Ascending aorta (tissue), 2 donors: ENCODE data around the gene MST1. TPM values are rescaled to one million over a fixed set of nuclear protein-coding genes. Genes with fewer than 3 reads are reported as not detected.
A peak's percentile ranks its signal among the peaks of the same experiment; 100 is the strongest.

ENCODE experiments used
- DNase-seq, 2 donors: peaks; one replicate each; pipeline ENCODE4 v3.0.0-alpha.2; 2019; ENCODE audit warnings: low spot score in 2 of 2
- H3K27ac ChIP-seq, 2 donors: fragments of 200-600 bp; sonication (generic); one replicate each; pipeline ENCODE4 v1.5.1; 2016 to 2017; ENCODE audit warnings: mild to moderate bottlenecking in 1 of 2
- H3K27me3 ChIP-seq: fragments of 200-600 bp; sonication (generic); one replicate; pipeline ENCODE4 v1.5.1; 2017
- H3K36me3 ChIP-seq, 2 donors: fragments of 200-600 bp; sonication (generic); one replicate each; pipeline ENCODE4 v1.5.1; 2016
- H3K4me1 ChIP-seq, 2 donors: fragments of 200-600 bp; sonication (generic); one replicate each; pipeline ENCODE4 v1.5.1; 2016 to 2017; ENCODE audit warnings: mild to moderate bottlenecking in 1 of 2
- H3K4me3 ChIP-seq, 2 donors: fragments of 200-600 bp; sonication (generic); one replicate each; pipeline ENCODE4 v1.5.1; 2016 to 2017; ENCODE audit warnings: mild to moderate bottlenecking in 1 of 2
- H3K9me3 ChIP-seq, 2 donors: fragments of 200-600 bp; sonication (generic); one replicate each; pipeline ENCODE4 v1.5.1; 2016
- intact Hi-C: fragments of 100-400 bp; cut with DNase I; formaldehyde crosslinking; loops from one replicate; pipeline ENCODE4 v1.15.1; 2023
- total RNA-seq: library from RNA; depleted of rRNA; stranded (reverse); fragments of >200 nt; gene quantifications from one replicate; pipeline ENCODE4 v1.1.0, GENCODE V29; 2016
- TF ChIP-seq, protein P1 (sequence below), 3 experiments: fragments of 200-600 bp in 2 of 3; fragments of 450-650 bp in 1 of 3; sonication (generic) in 2 of 3; IDR thresholded peaks; one replicate each; pipeline ENCODE4 v1.5.1; 2016 to 2019; ENCODE audit warnings: antibody characterized with exemption in 3 of 3, mild to moderate bottlenecking in 1 of 3, moderate library complexity in 1 of 3

Gene MST1
- total RNA-seq, 1 donor from 2014 or later = 12.6 TPM

DNA sequence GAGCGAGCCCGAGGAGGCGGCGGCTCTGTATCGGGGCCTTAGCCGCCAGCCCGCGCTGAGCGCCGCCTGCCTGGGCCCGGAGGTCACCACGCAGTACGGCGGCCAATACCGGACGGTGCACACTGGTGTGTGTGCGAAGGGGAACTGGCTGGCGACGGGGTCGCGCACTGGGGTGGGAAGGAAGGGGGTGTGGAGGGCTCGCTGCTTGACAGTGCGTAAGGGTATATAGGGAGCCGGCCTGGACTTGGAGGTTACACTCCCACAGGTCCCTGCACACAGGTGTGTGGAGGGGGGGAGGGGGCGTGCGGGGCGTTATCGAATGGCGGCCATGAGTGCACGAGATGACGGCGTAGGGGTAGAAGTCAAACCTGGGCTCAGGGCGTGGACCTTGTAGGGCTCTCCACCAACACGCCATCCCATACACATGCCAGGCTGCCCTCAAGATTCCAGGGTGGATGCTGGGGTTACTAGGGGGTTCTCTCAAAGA, 14.7 kb downstream of the MST1 start:
- H3K4me3 ChIP-seq = peak overlapping the region; percentile 78
- H3K36me3 ChIP-seq = peaks cover 34 to 42% of the 10 kb centered on the region in 2 donors
- intact Hi-C loops = loop anchor here (1.0 kb wide), 3 partner anchors 50 to 135 kb away; partner anchors contain the start of gene BSN
- DNase-seq = peak in 1 of 2 donors; percentile 71
- TF ChIP-seq, protein P1, sequence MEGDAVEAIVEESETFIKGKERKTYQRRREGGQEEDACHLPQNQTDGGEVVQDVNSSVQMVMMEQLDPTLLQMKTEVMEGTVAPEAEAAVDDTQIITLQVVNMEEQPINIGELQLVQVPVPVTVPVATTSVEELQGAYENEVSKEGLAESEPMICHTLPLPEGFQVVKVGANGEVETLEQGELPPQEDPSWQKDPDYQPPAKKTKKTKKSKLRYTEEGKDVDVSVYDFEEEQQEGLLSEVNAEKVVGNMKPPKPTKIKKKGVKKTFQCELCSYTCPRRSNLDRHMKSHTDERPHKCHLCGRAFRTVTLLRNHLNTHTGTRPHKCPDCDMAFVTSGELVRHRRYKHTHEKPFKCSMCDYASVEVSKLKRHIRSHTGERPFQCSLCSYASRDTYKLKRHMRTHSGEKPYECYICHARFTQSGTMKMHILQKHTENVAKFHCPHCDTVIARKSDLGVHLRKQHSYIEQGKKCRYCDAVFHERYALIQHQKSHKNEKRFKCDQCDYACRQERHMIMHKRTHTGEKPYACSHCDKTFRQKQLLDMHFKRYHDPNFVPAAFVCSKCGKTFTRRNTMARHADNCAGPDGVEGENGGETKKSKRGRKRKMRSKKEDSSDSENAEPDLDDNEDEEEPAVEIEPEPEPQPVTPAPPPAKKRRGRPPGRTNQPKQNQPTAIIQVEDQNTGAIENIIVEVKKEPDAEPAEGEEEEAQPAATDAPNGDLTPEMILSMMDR (IDR thresholded peaks at IDR 0.05) = peak in 1 of 3 experiments; percentile 7
- H3K4me1 ChIP-seq = peaks cover 0 to 17% of the 10 kb centered on the region in 2 donors
- no peaks in the 10 kb centered on the region for H3K9me3 ChIP-seq
- peak overlapping the region; percentile 93 to 95 for H3K27ac ChIP-seq
- no peaks in the 10 kb centered on the region for H3K27me3 ChIP-seq

DNA sequence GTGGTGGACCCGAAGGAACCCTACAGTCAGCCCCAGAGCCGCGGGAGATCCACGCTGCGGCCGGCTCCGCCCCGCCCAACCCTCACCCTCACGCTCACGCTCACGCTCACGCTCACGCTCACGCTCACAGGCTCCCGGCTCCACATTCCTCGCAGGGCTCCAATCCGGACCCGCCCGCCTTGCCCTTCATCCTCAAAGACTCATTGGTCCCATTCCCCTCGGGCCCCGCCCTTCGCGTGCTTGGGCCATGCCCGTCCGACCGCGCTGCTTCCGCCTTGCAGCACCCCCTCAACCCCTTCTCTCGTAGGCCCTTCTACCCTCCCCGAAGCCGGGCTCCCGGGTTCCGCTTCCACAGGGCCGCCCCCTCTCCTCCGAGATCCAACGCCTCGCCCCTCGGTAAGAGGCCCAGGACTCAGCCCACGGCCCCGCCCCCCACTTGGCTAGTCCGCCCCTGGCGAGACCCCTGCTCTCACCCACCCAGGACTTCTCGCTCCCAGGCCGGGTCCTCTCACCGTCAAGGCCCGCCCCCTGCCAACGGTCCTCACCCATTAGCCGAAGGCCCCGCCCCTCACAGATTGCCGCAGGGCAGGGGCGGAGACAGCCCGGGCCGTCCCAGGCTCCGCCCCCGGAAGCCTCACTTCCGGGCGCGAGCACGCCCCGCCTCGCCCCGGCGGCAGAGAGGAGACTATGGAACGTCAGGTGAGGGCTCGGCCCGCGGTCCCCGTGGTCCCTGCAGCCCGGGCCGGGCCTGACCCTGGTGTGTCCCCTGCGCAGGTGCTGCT, 15.4 kb downstream of the MST1 start, which contains the start of gene APEH:
APEH (plus strand) TSS at position 637 of the 782 bp plus-strand sequence; CDS start at position 688, 51 bp downstream.
- TF ChIP-seq, protein P1 (IDR thresholded peaks at IDR 0.05) = no peak
- Histone ChIP-seq H3K9me3 (no peaks in the 10 kb centered on the region), H3K27me3 (no peaks in the 10 kb centered on the region), H3K4me3 (peak within 1 kb of the TSS; percentile 78), H3K27ac (peak within 1 kb of the TSS; percentile 93 to 95), H3K4me1 (peaks cover 0 to 17% of the 10 kb centered on the region in 2 donors), H3K36me3 (peaks cover 29 to 35% of the 10 kb centered on the region in 2 donors)
- peak; percentile 91 to 98 for DNase-seq
- intact Hi-C loops = loop anchor here (1.0 kb wide), 3 partner anchors 50 to 135 kb away; partner anchors contain the start of gene BSN

DNA sequence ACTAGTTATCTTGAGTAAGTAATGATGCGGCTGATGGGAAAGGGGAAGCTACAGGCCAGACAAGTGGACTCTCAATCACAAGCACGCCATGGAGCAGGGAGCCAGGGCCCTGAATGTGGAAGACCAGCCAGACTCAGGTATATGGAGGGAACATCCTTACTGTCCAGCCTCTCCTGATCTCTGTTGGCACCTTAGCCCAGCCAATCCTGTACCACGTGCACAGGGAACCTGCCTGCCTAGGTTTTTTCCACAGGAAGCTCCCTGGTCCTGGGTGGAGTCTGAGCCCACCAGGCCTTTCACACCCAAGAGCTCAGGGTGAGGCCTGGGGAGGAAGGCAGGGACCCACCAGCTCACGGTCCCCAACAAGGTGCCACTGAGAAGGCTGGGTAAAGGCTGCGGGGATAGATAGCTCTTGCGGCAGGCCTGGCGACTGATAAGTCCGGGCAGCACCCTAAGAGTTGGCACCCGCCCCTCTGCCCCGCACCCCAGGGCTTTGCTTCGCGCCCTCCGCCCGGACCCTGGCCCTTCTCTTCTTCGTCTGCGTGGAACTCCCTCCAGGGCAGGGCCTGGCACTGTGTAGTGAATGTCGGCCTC, 16.1 kb downstream of the MST1 start:
- no peak for DNase-seq
- TF ChIP-seq, protein P1 (IDR thresholded peaks at IDR 0.05) = no peak
- intact Hi-C loops = no loop called here
- Histone ChIP-seq H3K4me1 (peaks cover 0 to 17% of the 10 kb centered on the region in 2 donors), H3K9me3 (no peaks in the 10 kb centered on the region), H3K36me3 (peaks cover 22 to 29% of the 10 kb centered on the region in 2 donors), H3K4me3 (peak overlapping the region; percentile 78), H3K27ac (peak overlapping the region; percentile 93 to 95), H3K27me3 (no peaks in the 10 kb centered on the region)

DNA sequence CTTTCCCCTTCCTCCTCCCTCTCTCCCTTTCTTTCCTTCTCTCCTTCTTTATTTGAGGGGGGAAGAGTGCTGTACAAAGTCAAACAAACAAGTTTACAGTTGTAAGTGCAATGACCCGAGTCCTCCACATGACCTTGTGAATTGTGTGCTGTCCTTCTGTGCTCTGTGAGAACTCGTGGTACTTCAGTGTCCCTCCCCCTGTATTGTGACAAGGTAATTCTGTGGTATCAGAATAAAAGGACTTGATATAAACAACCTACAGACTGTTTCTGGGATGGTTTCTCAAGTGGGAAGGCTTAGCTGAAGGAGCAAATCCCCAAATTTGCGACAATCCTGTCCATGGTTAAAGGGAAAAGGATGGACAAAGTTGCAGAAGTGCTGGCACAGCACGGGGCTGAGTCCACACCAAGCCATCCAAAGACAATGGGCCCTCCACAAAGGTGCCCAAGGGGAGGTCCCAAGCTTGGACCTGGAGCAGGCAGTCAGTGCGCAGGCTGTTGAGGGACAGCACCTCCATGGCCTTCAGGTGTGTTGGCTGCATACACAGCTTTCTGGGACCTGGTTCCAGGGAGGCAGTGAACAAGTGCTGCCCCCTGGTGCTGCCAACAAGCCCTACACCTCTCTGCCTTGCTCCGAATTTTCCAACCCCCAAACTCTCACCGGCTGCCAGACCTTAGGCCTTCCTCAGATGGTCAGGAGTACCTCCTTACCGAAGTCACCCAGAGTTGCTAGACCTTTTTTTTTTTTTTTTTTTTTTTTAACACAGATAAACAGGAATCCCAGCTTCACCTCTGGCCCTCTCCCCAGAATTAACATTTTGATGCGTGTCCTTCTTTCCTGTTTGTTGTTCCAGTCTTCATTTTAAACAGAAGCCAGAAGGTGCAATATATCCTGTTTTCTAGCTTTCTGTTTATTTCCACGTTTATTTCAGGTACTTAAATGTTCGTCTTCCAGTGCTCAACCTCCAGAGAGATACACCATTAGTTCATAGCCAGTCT, 17.7 kb downstream of the MST1 start:
- peaks cover 8 to 12% of the 10 kb centered on the region in 2 donors for H3K36me3 ChIP-seq
- no peak for DNase-seq
- TF ChIP-seq, protein P1 (IDR thresholded peaks at IDR 0.05) = peak; percentile 64 to 81 (median 75)
- no peak overlapping the region for H3K4me3 ChIP-seq
- H3K4me1 ChIP-seq = peaks cover 0 to 17% of the 10 kb centered on the region in 2 donors
- intact Hi-C loops = loop anchor here (2.0 kb wide), 1 partner anchor 133 kb away; no protein-coding TSS in a partner anchor
- no peak overlapping the region for H3K27ac ChIP-seq
- H3K27me3 ChIP-seq = no peaks in the 10 kb centered on the region
- H3K9me3 ChIP-seq = no peaks in the 10 kb centered on the region

DNA sequence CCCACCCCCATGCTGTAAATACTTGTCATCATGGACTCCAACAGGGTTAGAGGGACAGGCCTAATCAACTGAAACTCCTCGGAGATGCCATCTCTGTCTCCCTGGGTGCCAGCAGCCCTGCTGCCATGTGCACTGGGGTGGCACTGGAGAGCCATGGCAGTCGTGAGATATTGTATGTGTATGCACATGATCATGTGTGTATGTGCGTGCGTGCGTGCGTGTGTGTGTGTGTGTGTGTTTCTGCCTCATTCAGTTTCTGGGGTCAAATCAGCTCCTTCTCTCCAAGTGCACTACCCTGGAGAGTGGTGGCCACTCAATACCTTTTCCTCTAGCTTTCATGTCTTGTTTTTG, 18.4 kb downstream of the MST1 start:
- Histone ChIP-seq H3K27me3 (no peaks in the 10 kb centered on the region), H3K9me3 (no peaks in the 10 kb centered on the region), H3K27ac (no peak overlapping the region), H3K36me3 (peaks cover 1 to 6% of the 10 kb centered on the region in 2 donors), H3K4me1 (peaks cover 0 to 17% of the 10 kb centered on the region in 2 donors), H3K4me3 (no peak overlapping the region)
- no peak for DNase-seq
- TF ChIP-seq, protein P1 (IDR thresholded peaks at IDR 0.05) = no peak
- intact Hi-C loops = loop anchor here (2.0 kb wide), 1 partner anchor 132 kb away; no protein-coding TSS in a partner anchor
